ENCODE results near the gene ARL14EPL. TPM values are rescaled to one million over a fixed set of nuclear protein-coding genes. Genes with fewer than 3 reads are reported as not detected.

The ARL14EPL gene
- total and polyA plus RNA-seq, 2 experiments from 2014 or later, result not detected

DNA sequence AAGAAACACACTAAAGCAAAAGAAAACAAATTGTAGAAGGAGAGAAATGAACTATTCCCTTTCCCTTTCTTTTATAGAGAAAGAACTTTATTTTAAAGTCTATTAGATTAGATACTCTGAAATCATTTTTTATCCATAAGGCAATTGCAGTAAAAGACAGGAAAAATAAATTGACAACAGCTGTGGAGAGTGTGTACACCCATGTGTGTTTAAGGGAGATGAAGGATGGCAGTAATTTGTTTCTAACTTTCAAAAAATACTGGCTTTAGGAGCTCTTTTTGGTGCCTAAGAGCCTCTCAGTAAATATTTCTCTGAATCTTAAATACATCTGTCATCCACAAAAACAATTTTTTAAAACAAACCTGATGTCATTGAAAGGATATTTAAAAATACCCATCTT is 18.3 kb upstream of the ARL14EPL start:
- Mint-ChIP-seq H3K4me1 (no peaks in the 10 kb centered on the region), H3K27ac (no peak overlapping the region), H3K27me3 (ENCODE audit: insufficient read depth, low read depth, poor library complexity) (no peaks in the 10 kb centered on the region), H3K9me3 (no peaks in the 10 kb centered on the region), H3K36me3 (ENCODE audit: low read depth) (no peaks in the 10 kb centered on the region), H3K4me3 (no peak overlapping the region)
- Histone ChIP-seq H3K4me2 (no peak overlapping the region), H3K4me3 (no peak overlapping the region), H3K36me3 (ENCODE audit: insufficient read depth) (no peaks in the 10 kb centered on the region), H4K20me1 (replicated peaks; ENCODE audit: insufficient read depth) (no peaks in the 10 kb centered on the region), H3K9me2 (ENCODE audit: insufficient read depth) (no peaks in the 10 kb centered on the region), H3K27me3 (ENCODE audit: insufficient read depth) (no peaks in the 10 kb centered on the region), H3K79me2 (replicated peaks; ENCODE audit: insufficient read depth) (no peaks in the 10 kb centered on the region), H3F3A (replicated peaks; ENCODE audit: low read depth) (no peaks in the 10 kb centered on the region), H2AFZ (no peak overlapping the region), H3K4me1 (ENCODE audit: insufficient read depth) (no peaks in the 10 kb centered on the region), H3K27ac (ENCODE audit: low read depth) (no peak overlapping the region)
- DNase-seq (ENCODE audit: low spot score) (no peak), ATAC-seq (no peak)
- TF ChIP-seq, protein P1, sequence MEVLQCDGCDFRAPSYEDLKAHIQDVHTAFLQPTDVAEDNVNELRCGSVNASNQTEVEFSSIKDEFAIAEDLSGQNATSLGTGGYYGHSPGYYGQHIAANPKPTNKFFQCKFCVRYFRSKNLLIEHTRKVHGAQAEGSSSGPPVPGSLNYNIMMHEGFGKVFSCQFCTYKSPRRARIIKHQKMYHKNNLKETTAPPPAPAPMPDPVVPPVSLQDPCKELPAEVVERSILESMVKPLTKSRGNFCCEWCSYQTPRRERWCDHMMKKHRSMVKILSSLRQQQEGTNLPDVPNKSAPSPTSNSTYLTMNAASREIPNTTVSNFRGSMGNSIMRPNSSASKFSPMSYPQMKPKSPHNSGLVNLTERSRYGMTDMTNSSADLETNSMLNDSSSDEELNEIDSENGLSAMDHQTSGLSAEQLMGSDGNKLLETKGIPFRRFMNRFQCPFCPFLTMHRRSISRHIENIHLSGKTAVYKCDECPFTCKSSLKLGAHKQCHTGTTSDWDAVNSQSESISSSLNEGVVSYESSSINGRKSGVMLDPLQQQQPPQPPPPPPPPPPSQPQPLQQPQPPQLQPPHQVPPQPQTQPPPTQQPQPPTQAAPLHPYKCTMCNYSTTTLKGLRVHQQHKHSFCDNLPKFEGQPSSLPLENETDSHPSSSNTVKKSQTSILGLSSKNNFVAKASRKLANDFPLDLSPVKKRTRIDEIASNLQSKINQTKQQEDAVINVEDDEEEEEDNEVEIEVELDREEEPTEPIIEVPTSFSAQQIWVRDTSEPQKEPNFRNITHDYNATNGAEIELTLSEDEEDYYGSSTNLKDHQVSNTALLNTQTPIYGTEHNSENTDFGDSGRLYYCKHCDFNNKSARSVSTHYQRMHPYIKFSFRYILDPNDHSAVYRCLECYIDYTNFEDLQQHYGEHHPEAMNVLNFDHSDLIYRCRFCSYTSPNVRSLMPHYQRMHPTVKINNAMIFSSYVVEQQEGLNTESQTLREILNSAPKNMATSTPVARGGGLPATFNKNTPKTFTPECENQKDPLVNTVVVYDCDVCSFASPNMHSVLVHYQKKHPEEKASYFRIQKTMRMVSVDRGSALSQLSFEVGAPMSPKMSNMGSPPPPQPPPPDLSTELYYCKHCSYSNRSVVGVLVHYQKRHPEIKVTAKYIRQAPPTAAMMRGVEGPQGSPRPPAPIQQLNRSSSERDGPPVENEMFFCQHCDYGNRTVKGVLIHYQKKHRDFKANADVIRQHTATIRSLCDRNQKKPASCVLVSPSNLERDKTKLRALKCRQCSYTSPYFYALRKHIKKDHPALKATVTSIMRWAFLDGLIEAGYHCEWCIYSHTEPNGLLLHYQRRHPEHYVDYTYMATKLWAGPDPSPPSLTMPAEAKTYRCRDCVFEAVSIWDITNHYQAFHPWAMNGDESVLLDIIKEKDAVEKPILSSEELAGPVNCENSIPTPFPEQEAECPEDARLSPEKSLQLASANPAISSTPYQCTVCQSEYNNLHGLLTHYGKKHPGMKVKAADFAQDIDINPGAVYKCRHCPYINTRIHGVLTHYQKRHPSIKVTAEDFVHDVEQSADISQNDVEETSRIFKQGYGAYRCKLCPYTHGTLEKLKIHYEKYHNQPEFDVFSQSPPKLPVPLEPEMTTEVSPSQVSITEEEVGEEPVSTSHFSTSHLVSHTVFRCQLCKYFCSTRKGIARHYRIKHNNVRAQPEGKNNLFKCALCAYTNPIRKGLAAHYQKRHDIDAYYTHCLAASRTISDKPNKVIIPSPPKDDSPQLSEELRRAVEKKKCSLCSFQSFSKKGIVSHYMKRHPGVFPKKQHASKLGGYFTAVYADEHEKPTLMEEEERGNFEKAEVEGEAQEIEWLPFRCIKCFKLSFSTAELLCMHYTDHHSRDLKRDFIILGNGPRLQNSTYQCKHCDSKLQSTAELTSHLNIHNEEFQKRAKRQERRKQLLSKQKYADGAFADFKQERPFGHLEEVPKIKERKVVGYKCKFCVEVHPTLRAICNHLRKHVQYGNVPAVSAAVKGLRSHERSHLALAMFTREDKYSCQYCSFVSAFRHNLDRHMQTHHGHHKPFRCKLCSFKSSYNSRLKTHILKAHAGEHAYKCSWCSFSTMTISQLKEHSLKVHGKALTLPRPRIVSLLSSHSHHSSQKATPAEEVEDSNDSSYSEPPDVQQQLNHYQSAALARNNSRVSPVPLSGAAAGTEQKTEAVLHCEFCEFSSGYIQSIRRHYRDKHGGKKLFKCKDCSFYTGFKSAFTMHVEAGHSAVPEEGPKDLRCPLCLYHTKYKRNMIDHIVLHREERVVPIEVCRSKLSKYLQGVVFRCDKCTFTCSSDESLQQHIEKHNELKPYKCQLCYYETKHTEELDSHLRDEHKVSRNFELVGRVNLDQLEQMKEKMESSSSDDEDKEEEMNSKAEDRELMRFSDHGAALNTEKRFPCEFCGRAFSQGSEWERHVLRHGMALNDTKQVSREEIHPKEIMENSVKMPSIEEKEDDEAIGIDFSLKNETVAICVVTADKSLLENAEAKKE (CRISPR knock-in tag; IDR thresholded peaks at IDR 0.05), result no peak
- no peak for TF ChIP-seq POLR2AphosphoS5 (IDR thresholded peaks at IDR 0.05; ENCODE audit: low read depth)
- no peak for TF ChIP-seq EZH2phosphoT487 (IDR thresholded peaks at IDR 0.05; ENCODE audit: unreplicated experiment)
- TF ChIP-seq CREB1 (CRISPR knock-in tag; IDR thresholded peaks at IDR 0.05; ENCODE audit: low read depth), result no peak
- TF ChIP-seq, protein P2, sequence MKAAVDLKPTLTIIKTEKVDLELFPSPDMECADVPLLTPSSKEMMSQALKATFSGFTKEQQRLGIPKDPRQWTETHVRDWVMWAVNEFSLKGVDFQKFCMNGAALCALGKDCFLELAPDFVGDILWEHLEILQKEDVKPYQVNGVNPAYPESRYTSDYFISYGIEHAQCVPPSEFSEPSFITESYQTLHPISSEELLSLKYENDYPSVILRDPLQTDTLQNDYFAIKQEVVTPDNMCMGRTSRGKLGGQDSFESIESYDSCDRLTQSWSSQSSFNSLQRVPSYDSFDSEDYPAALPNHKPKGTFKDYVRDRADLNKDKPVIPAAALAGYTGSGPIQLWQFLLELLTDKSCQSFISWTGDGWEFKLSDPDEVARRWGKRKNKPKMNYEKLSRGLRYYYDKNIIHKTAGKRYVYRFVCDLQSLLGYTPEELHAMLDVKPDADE (IDR thresholded peaks at IDR 0.05), result no peak
- TF ChIP-seq STAT1 (IDR thresholded peaks at IDR 0.05; ENCODE audit: unreplicated experiment), result no peak
- TF ChIP-seq REST (IDR thresholded peaks at IDR 0.05; ENCODE audit: unreplicated experiment), result no peak
- TF ChIP-seq ZNF114 (CRISPR knock-in tag; IDR thresholded peaks at IDR 0.05), result no peak
- TF ChIP-seq ZNF331 (CRISPR knock-in tag; IDR thresholded peaks at IDR 0.05; ENCODE audit: low read depth), result no peak
- TF ChIP-seq, protein P3, sequence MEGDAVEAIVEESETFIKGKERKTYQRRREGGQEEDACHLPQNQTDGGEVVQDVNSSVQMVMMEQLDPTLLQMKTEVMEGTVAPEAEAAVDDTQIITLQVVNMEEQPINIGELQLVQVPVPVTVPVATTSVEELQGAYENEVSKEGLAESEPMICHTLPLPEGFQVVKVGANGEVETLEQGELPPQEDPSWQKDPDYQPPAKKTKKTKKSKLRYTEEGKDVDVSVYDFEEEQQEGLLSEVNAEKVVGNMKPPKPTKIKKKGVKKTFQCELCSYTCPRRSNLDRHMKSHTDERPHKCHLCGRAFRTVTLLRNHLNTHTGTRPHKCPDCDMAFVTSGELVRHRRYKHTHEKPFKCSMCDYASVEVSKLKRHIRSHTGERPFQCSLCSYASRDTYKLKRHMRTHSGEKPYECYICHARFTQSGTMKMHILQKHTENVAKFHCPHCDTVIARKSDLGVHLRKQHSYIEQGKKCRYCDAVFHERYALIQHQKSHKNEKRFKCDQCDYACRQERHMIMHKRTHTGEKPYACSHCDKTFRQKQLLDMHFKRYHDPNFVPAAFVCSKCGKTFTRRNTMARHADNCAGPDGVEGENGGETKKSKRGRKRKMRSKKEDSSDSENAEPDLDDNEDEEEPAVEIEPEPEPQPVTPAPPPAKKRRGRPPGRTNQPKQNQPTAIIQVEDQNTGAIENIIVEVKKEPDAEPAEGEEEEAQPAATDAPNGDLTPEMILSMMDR (conservative IDR thresholded peaks at IDR 0.05; ENCODE audit: low read depth in 2 of 2), result no peak
- no peak for TF ChIP-seq NANOG (IDR thresholded peaks at IDR 0.05; ENCODE audit: borderline replicate concordance)
- TF ChIP-seq JUNB (IDR thresholded peaks at IDR 0.05; ENCODE audit: unreplicated experiment), result no peak
- no peak for TF ChIP-seq EZH2 (IDR thresholded peaks at IDR 0.05; ENCODE audit: low read depth, unreplicated experiment)
